Naive thymus-derived CD4-positive, alpha-beta T cell (primary cell): ENCODE measurements around the gene DPPA5. TPM values are rescaled to one million over a fixed set of nuclear protein-coding genes. Genes with fewer than 3 reads are reported as not detected.
"Not testable (repeated sequence)": the region's sequence is repeated elsewhere in the genome, so short reads cannot be mapped to it uniquely, and the experiment has no call there.

Source experiments
- ATAC-seq: fragments of 150-1000 bp; cut with Tn5 transposase; 2 replicates; pipeline ENCODE4 v1.10.0; 2021; ENCODE audit warnings: mild to moderate bottlenecking, moderate library complexity
- CTCF ChIA-PET: fragments of 350-600 bp; sonication (Branson Sonifier 250); formaldehyde crosslinking; loops from one replicate; lab custom pipeline; 2021; ENCODE audit warnings: antibody characterized with exemption; lab: Charles Lee
- POLR2A ChIA-PET: fragments of 350-600 bp; sonication (Branson Sonifier 250); formaldehyde crosslinking; loops from one replicate; lab custom pipeline; 2021; ENCODE audit warnings: antibody characterized with exemption, inconsistent platforms; lab: Charles Lee
- DNase-seq, 9 donors: peaks; one replicate each; pipeline versions ENCODE4 v3.0.0 to v3.0.0-alpha.2; 2020 to 2022; ENCODE audit warnings: mixed read lengths in 1 of 9
- H3K27ac ChIP-seq: one replicate; pipeline ENCODE4 v1.7.0; 2013; ENCODE audit warnings: mild to moderate bottlenecking, low read depth, low read length, moderate library complexity
- H3K27me3 ChIP-seq, 2 donors: one replicate each; pipeline ENCODE4 v1.7.0; 2013; ENCODE audit warnings: low read length in 2 of 2, mild to moderate bottlenecking in 2 of 2, moderate library complexity in 2 of 2; ENCODE audit not compliant: control insufficient read depth in 2 of 2, insufficient read depth in 2 of 2
- H3K36me3 ChIP-seq, 3 experiments: 1 replicate in 2 of 3; 2 replicates in 1 of 3; pipeline ENCODE4 v1.7.0; 2013; ENCODE audit warnings: low read length in 3 of 3, mild to moderate bottlenecking in 3 of 3, moderate library complexity in 1 of 3; ENCODE audit not compliant: insufficient read depth in 3 of 3, control insufficient read depth in 2 of 3
- H3K4me1 ChIP-seq, 2 donors: one replicate each; pipeline ENCODE4 v1.7.0; 2013; ENCODE audit warnings: low read length in 2 of 2, mild to moderate bottlenecking in 2 of 2, moderate library complexity in 1 of 2; ENCODE audit not compliant: control insufficient read depth in 2 of 2, insufficient read depth in 2 of 2
- H3K4me3 ChIP-seq: 2 replicates; pipeline ENCODE4 v1.7.0; 2013; ENCODE audit warnings: mild to moderate bottlenecking, low read length
- H3K9me3 ChIP-seq, 3 experiments: 1 replicate in 2 of 3; 2 replicates in 1 of 3; pipeline ENCODE4 v1.7.0; 2013; ENCODE audit warnings: low read length in 3 of 3; ENCODE audit not compliant: control insufficient read depth in 2 of 3
- H3K27ac Mint-ChIP-seq, 9 donors: one replicate each; pipeline ENCODE4 v1.8.0; 2020 to 2022; ENCODE audit warnings: mixed read lengths in 9 of 9, mild to moderate bottlenecking in 8 of 9, moderate library complexity in 5 of 9, inconsistent platforms in 2 of 9
- H3K27me3 Mint-ChIP-seq, 5 donors: one replicate each; pipeline ENCODE4 v1.8.0; 2021 to 2022; ENCODE audit warnings: mixed read lengths in 5 of 5, mild to moderate bottlenecking in 1 of 5
- H3K36me3 Mint-ChIP-seq, 5 donors: one replicate each; pipeline ENCODE4 v1.8.0; 2020 to 2022; ENCODE audit warnings: mixed read lengths in 5 of 5, mild to moderate bottlenecking in 3 of 5, inconsistent platforms in 1 of 5
- H3K4me1 Mint-ChIP-seq, 7 donors: one replicate each; pipeline ENCODE4 v1.8.0; 2020 to 2022; ENCODE audit warnings: mixed read lengths in 7 of 7, mild to moderate bottlenecking in 3 of 7, inconsistent platforms in 1 of 7
- H3K4me3 Mint-ChIP-seq, 10 donors: one replicate each; pipeline ENCODE4 v1.8.0; 2020 to 2022; ENCODE audit warnings: mild to moderate bottlenecking in 10 of 10, mixed read lengths in 10 of 10, moderate library complexity in 6 of 10, inconsistent platforms in 2 of 10
- H3K9me3 Mint-ChIP-seq, 11 donors: one replicate each; pipeline ENCODE4 v1.8.0; 2020 to 2022; ENCODE audit warnings: mixed read lengths in 11 of 11, mild to moderate bottlenecking in 4 of 11, inconsistent platforms in 1 of 11, moderate library complexity in 1 of 11
- intact Hi-C, 2 donors: fragments of 100-400 bp; cut with micrococcal nuclease; formaldehyde crosslinking; loops; one replicate each; pipeline ENCODE4 v1.15.1; 2023
- polyA plus RNA-seq, 2 donors: library from polyadenylated mRNA; unstranded; fragments of 300-500 nt; fragmentation: Illumina TruSeq; gene quantifications; one replicate each; pipeline ENCODE4 v1.2.3, GENCODE V29; 2021
- total RNA-seq, 6 experiments: library from RNA in 5 of 6; stranded (reverse) in 5 of 6; gene quantifications; 1 replicate in 5 of 6; 2 replicates in 1 of 6; pipeline ENCODE4 v1.2.3 and lab custom pipeline; 2021 to 2026

The DPPA5 gene
- total and polyA plus RNA-seq, 7 experiments from 2014 or later: not detected

DNA sequence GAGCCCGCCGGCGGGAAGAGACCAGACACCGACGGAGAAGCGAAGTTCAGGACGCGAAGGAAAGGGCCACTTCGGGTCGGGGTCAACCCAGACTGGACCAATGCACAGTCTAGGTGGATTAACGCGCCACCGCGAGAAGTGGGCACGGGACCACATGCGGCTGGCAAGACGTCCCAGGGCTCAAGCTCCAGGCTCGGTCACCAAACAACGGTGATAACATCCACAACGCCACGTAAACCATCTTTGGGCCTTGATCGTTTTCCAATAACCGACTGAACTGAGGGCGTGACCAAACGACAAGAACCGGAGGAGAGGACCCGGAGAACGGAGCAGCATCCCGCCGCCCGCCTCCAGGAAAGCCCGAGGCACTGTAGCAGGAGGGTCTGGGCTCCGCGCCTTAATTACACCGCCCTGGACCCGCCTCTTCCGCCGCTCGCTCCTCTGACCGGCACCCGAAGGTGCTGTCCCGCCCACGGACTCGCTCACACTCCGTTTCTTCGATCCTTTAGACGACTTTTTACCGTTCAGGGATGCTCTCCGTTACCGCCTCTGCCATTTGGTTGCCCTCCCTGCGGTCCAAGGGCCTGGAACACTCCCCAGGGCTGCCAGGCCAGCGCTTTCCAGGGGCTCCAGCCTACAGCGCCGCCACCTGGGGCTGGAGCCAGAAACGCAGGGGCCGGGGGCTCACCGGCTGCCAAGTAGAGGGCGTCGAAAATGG lies 44.1 kb downstream of the DPPA5 start:
- CTCF ChIA-PET: no interaction called here
- Mint-ChIP-seq H3K27me3 (peaks cover 34 to 51% (median 46%) of the 10 kb centered on the region in 5 donors), H3K4me3 (peak overlapping the region; percentile 87 to 99 (median 92)), H3K9me3 (peaks cover 0 to 6% (median 2%) of the 10 kb centered on the region in 11 donors), H3K36me3 (peaks cover 0 to 10% (median 0%) of the 10 kb centered on the region in 5 donors), H3K27ac (peak overlapping the region in 5 of 9 donors; percentile 17 to 93 (median 34)), H3K4me1 (peaks cover 12 to 39% (median 16%) of the 10 kb centered on the region in 7 donors)
- Histone ChIP-seq H3K27ac (no peak overlapping the region), H3K4me3 (peak overlapping the region; percentile 76), H3K36me3 (no peaks in the 10 kb centered on the region), H3K4me1 (peaks cover 4 to 6% of the 10 kb centered on the region in 2 donors), H3K9me3 (no peaks in the 10 kb centered on the region), H3K27me3 (peaks cover 0 to 5% of the 10 kb centered on the region in 2 donors)
- POLR2A ChIA-PET: interaction anchor here (1.1 kb wide), 1 partner anchor 152 kb away, joined by 3 read pairs; the partner anchor contains the start of gene MTO1
- DNase-seq: peak in 7 of 9 donors; percentile 6 to 70 (median 25)
- ATAC-seq: peak; percentile 85
- intact Hi-C loops: no loop called here

DNA sequence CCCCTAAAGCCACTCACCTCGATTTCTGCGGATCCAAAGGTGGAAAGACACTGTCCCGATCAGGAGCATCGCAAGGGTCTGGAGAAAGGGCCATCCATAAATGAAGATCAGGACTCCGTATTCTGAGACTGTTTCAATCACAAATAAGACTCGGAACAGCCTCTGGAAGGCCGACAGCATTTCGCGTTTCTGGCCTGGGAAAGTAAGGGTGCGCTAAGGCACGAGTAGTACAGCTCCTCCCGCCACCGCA lies 44.6 kb downstream of the DPPA5 start:
- POLR2A ChIA-PET: interaction anchor here (1.1 kb wide), 1 partner anchor 152 kb away, joined by 3 read pairs; the partner anchor contains the start of gene MTO1
- peak overlapping the region in 3 of 9 donors; percentile 24 to 93 (median 59) for H3K27ac Mint-ChIP-seq
- CTCF ChIA-PET: no interaction called here
- intact Hi-C loops: no loop called here
- Histone ChIP-seq H3K27me3 (peaks cover 0 to 2% of the 10 kb centered on the region in 2 donors), H3K27ac (no peak overlapping the region), H3K4me1 (peaks cover 4 to 6% of the 10 kb centered on the region in 2 donors), H3K9me3 (no peaks in the 10 kb centered on the region), H3K4me3 (peak overlapping the region; percentile 76), H3K36me3 (no peaks in the 10 kb centered on the region)
- H3K4me3 Mint-ChIP-seq: peak overlapping the region; percentile 87 to 99 (median 92)
- peaks cover 12 to 36% (median 16%) of the 10 kb centered on the region in 7 donors for H3K4me1 Mint-ChIP-seq
- DNase-seq: no peak
- H3K27me3 Mint-ChIP-seq: peaks cover 34 to 51% (median 45%) of the 10 kb centered on the region in 5 donors
- ATAC-seq: no peak
- peaks cover 0 to 6% (median 2%) of the 10 kb centered on the region in 11 donors for H3K9me3 Mint-ChIP-seq
- H3K36me3 Mint-ChIP-seq: peaks cover 0 to 10% (median 0%) of the 10 kb centered on the region in 5 donors

DNA sequence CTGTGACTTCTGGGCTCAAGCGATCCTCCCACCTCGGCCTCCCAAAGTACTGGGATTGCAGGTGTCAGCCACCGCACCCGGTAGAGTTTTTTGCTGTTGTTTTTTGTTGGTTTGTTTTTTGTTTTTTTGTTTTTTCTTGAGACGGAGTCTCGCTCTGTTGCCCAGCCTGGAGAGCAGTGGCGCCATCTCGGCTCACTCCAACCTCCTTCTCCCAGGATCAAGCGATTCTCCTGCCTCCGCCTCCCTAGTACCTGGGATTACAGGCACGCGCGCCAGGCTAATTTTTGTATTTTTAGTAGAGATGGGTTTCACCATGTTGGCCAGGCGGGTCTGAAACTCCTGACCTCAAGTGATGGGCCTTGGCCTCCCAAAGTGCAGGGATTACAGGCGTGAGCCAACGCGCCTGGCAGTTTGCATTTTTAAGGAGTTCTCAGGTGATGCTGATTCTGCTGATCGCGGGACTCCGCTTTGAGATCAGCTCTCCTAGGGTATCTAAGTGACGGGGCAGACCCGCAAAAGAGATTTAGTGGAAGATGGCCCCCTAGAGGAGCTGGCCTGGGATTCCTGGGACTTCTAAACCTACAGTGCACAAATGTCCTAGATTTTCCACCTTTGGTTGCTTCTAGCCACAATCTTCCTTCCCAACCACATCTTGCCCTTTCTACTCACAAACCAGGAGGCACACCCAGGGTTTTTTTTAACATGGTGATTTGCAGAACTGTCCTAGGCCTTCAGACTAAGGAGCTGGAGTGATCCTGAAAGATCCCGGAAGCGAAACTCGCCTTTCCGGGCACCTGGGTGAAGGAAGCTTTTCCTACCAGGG lies 45.2 kb downstream of the DPPA5 start:
- intact Hi-C loops: no loop called here
- Mint-ChIP-seq H3K27me3 (peaks cover 31 to 48% (median 42%) of the 10 kb centered on the region in 5 donors), H3K36me3 (peaks cover 0 to 8% (median 0%) of the 10 kb centered on the region in 5 donors), H3K4me3 (peak overlapping the region; percentile 87 to 99 (median 92)), H3K9me3 (peaks cover 0 to 6% (median 2%) of the 10 kb centered on the region in 11 donors), H3K27ac (peak overlapping the region in 1 of 9 donors; percentile 93), H3K4me1 (peaks cover 12 to 36% (median 16%) of the 10 kb centered on the region in 7 donors)
- CTCF ChIA-PET: no interaction called here
- Histone ChIP-seq H3K27ac (no peak overlapping the region), H3K36me3 (no peaks in the 10 kb centered on the region), H3K4me3 (peak overlapping the region; percentile 76), H3K9me3 (no peaks in the 10 kb centered on the region), H3K4me1 (peaks cover 4 to 6% of the 10 kb centered on the region in 2 donors), H3K27me3 (peaks cover 0 to 2% of the 10 kb centered on the region in 2 donors)
- POLR2A ChIA-PET: interaction anchor here (1.1 kb wide), 1 partner anchor 153 kb away, joined by 3 read pairs; the partner anchor contains the start of gene MTO1
- no peak for ATAC-seq
- DNase-seq: no peak

DNA sequence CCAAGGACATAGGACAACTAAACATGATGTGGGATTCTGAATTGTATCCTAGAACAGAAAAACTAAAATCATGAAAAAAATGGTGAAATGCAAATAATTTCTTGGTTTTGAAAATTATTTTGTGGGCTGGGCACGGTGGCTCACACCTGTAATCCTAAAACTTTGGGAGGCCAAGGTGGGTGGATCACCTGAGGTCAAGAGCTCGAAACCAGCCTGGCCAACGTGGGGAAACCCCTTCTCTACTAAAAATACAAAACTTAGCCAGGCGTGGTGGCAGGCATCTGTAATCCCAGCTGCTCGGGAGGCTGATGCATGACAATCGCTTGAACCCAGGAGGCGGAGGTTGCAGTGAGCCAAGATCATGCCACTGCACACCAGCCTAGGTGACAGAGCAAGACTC lies 50.3 kb downstream of the DPPA5 start:
- intact Hi-C loops, H3K36me3 ChIP-seq, H3K36me3 Mint-ChIP-seq, H3K9me3 Mint-ChIP-seq, H3K4me1 ChIP-seq, H3K27me3 ChIP-seq, H3K9me3 ChIP-seq, H3K4me3 ChIP-seq, ATAC-seq, H3K27ac ChIP-seq, DNase-seq, H3K4me3 Mint-ChIP-seq, H3K27ac Mint-ChIP-seq, POLR2A ChIA-PET: not testable (repeated sequence)
- peaks cover 0 to 13% (median 0%) of the 10 kb centered on the region in 7 donors for H3K4me1 Mint-ChIP-seq
- CTCF ChIA-PET: interaction anchor here (0.6 kb wide), 1 partner anchor 278 kb away, joined by 4 read pairs; no protein-coding TSS in a partner anchor
- H3K27me3 Mint-ChIP-seq: peaks cover 0 to 11% (median 5%) of the 10 kb centered on the region in 5 donors

Other genes with a start within 250 kb of the DPPA5 start
- gene KHDC1L, start 128.8 kb downstream of the DPPA5 start, total RNA-seq: not detected
- not detected for gene KHDC1L, start 128.8 kb downstream of the DPPA5 start, polyA plus RNA-seq
- 1 to 10 TPM in 2 of 5 experiments, under 1 TPM in 3; 0.46 to 3.7 (median 0.66) TPM for gene KHDC1, start 91.1 kb downstream of the DPPA5 start, total RNA-seq
- gene KHDC1, start 91.1 kb downstream of the DPPA5 start, polyA plus RNA-seq: 1 to 10 TPM; 1.0 to 1.2 TPM
- gene KHDC3L, start 8.4 kb upstream of the DPPA5 start, total RNA-seq: not detected
- not detected for gene KHDC3L, start 8.4 kb upstream of the DPPA5 start, polyA plus RNA-seq
- 1 to 10 TPM in 1 of 5 experiments, not detected in 4; 1.2 TPM for gene OOEP, start 15.6 kb upstream of the DPPA5 start, total RNA-seq
- gene OOEP, start 15.6 kb upstream of the DPPA5 start, polyA plus RNA-seq: not detected
- 1 to 10 TPM in 1 of 5 experiments, under 1 TPM in 3, not detected in 1; 0.32 to 2.4 (median 0.59) TPM for gene DDX43, start 40.6 kb upstream of the DPPA5 start, total RNA-seq
- under 1 TPM; 0.29 to 0.38 TPM for gene DDX43, start 40.6 kb upstream of the DPPA5 start, polyA plus RNA-seq
- 10 to 100 TPM in 1 of 5 experiments, 1 to 10 TPM in 4; 4.7 to 45.7 (median 6.5) TPM for gene CGAS, start 98.0 kb upstream of the DPPA5 start, total RNA-seq
- 1 to 10 TPM; 2.2 to 2.9 TPM for gene CGAS, start 98.0 kb upstream of the DPPA5 start, polyA plus RNA-seq
- gene MTO1, start 107.5 kb upstream of the DPPA5 start, total RNA-seq: 10 to 100 TPM; 43.5 to 92.0 (median 48.6) TPM
- gene MTO1, start 107.5 kb upstream of the DPPA5 start, polyA plus RNA-seq: 10 to 100 TPM; 27.2 to 37.8 TPM
- gene EEF1A1, start 166.8 kb upstream of the DPPA5 start, total RNA-seq: over 10,000 TPM in 4 of 5 experiments, 1,000 to 10,000 TPM in 1; 8,219 to 15,585 (median 15,428) TPM
- gene EEF1A1, start 166.8 kb upstream of the DPPA5 start, polyA plus RNA-seq: over 10,000 TPM; 14,298 to 15,495 TPM